Measurements from ENCODE around the gene CCL8. TPM values are rescaled to one million over a fixed set of nuclear protein-coding genes. Genes with fewer than 3 reads are reported as not detected.

The CCL8 gene
- polyA plus RNA-seq, 1 of the 3 experiments (the other 2 are of a cell fraction) = not detected

GRCh38 chr17:34352191-34352590, 33.0 kb downstream of the CCL8 start (continued):
- TF ChIP-seq USF2 (IDR thresholded peaks at IDR 0.05; ENCODE audit: borderline replicate concordance, low read depth, low read length) = no peak
- no peak for TF ChIP-seq NFIC (IDR thresholded peaks at IDR 0.05; ENCODE audit: borderline replicate concordance)
- no peak for TF ChIP-seq POLR2AphosphoS5 (IDR thresholded peaks at IDR 0.05; ENCODE audit: low read depth, low read length)
- TF ChIP-seq SIN3A (IDR thresholded peaks at IDR 0.05; ENCODE audit: borderline replicate concordance, low read depth, low read length) = no peak
- TF ChIP-seq RXRA (IDR thresholded peaks at IDR 0.05; ENCODE audit: borderline replicate concordance, low read depth) = no peak

GRCh38 chr17:34354637-34355036, 35.4 kb downstream of the CCL8 start:
- H3K9ac ChIP-seq = no peak overlapping the region
- no peaks in the 10 kb centered on the region for H3F3A ChIP-seq (replicated peaks; ENCODE audit: insufficient read depth)
- H3K27me3 ChIP-seq (ENCODE audit: insufficient read depth) = no peaks in the 10 kb centered on the region
- no peaks in the 10 kb centered on the region for H4K20me1 ChIP-seq (ENCODE audit: insufficient read depth)
- H3K9me2 ChIP-seq = no peaks in the 10 kb centered on the region
- no peaks in the 10 kb centered on the region for H3K36me3 ChIP-seq (replicated peaks in 1 of 2; ENCODE audit: control insufficient read depth in 1 of 2, insufficient read depth in 2 of 2, low read length in 1 of 2)
- H3K9me3 ChIP-seq = no peaks in the 10 kb centered on the region
- no peak overlapping the region for H3K4me2 ChIP-seq
- CTCF ChIA-PET = interaction anchor here (0.8 to 5.2 kb wide), 5 partner anchors 9 to 184 kb away, joined by 3 to 48 read pairs (median 4); no protein-coding TSS in a partner anchor
- POLR2A ChIA-PET = no interaction called here
- H3K4me3 ChIP-seq (ENCODE audit: low read depth in 2 of 2, low read length in 1 of 2) = no peak overlapping the region
- no peak overlapping the region for H2AFZ ChIP-seq (ENCODE audit: low read depth)
- DNase-seq = no peak
- H3K4me1 ChIP-seq (ENCODE audit: control insufficient read depth in 1 of 2, insufficient read depth in 2 of 2, low read depth in 1 of 2, low read length in 1 of 2) = no peaks in the 10 kb centered on the region
- no peak for TF ChIP-seq REST (IDR thresholded peaks at IDR 0.05; ENCODE audit: low read depth, low read length)
- TF ChIP-seq TCF12 (IDR thresholded peaks at IDR 0.05) = no peak
- TF ChIP-seq FOXM1 (IDR thresholded peaks at IDR 0.05; ENCODE audit: low read depth) = no peak
- TF ChIP-seq CTCF (IDR thresholded peaks at IDR 0.05) = no peak
- no peak for TF ChIP-seq RAD21 (IDR thresholded peaks at IDR 0.05; ENCODE audit: low read length)
- TF ChIP-seq USF1 (IDR thresholded peaks at IDR 0.05; ENCODE audit: borderline replicate concordance, low read depth) = no peak
- no peak for TF ChIP-seq RCOR1 (IDR thresholded peaks at IDR 0.05; ENCODE audit: low read length)
- H3K27ac ChIP-seq (ENCODE audit: low read depth in 2 of 2, low read length in 1 of 2) = no peak overlapping the region
- H3K79me2 ChIP-seq (ENCODE audit: insufficient read depth) = no peaks in the 10 kb centered on the region

All from SK-N-SH (cell line).